ENCODE measurements around the gene S100A16.

S100A16 gene

GRCh38 chr1:153560771-153561465, 52.0 kb downstream of the S100A16 start:
- DNase-seq: no peak

DNA sequence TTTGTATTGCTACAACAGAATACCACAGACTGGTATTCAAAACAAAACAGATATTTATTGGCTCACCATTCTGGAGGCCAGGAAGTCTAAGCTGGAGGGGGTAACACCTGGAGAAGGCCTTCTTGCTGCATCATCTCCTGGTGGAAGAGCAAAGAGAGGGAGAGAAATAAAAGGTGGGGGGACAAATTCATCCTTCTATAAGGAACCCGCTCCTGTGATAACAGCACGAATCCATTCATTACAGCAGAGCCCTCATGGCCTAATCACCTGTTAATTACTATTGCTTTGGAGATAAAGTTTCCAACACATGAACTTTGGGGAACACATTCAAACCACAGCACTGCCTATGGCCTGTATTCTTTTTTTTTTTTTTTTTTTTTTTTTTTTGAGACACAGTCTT, 52.7 kb downstream of the S100A16 start:
- no peak for DNase-seq

DNA sequence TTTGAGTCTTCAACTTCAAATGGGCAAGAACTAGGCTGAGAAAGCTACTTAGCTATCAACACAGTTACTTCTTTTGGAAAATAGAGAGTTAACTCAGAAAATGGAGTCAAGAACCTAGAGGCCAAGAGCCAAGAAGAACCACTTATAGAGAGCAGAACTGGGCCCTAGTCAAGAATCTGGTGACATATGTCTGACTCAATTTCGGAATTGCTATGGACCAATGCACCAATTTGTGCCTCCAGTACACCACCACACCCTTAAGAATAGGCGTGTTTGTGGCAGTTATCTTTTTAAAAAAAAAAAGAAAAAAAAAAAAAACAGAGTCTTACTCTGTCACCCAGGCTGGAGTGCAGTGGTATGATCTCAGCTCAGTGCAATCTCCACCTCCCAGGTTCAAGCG, 55.1 kb downstream of the S100A16 start:
- DNase-seq: no peak
